Islet precursor cell (in vitro differentiated cells): ENCODE data around the gene PCDHA12.
"Not testable (repeated sequence)": the region's sequence is repeated elsewhere in the genome, so short reads cannot be mapped to it uniquely, and the experiment has no call there.

Source experiments
- DNase-seq: peaks from one replicate; pipeline ENCODE4 v3.0.0-alpha.2; 2018

The PCDHA12 gene

DNA sequence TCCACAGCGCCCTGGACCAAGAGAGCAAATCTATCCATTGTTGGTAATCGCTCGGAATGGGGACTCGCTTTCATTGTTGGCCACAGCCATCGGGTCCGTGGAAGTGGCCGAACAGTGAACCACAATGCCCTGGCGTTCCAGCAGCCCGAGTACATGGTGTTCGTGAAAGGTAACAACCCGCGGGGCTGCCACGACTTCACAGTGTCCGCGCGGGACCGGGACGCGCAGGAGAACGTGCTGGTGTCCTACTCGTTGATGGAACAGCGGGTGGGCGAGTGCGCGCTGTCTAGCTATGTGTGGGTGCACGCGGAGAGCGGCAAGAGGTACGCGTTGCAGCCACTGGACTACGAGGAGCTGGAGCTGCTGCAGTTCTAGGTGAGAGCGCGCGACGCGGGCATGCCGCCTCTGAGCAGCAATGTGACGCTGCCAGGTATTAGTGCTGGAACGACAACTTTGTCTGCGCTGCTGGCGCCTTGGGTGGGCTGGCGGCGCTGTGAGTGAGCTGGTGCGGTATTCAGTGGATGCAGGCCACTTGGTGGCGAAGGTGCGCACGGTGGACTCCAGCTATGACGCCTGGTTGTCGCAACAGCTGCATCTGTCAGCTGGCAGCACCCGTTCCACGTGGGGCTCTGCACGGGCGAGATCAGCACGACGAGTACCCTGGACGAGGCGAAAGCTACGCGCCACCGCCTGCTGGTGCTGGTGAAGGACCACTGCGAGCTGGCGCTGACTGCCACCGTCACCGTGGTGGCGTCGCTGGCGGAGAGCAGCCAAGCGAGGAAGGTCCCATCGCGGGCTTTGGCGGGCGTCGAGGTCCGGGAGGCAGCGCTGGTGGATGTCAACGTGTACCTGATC is 12.4 kb upstream of the PCDHA12 start:
- no peak for DNase-seq

- peak; percentile 67 for DNase-seq
These were observed 6.2 kb upstream of the PCDHA12 start, which contains the start of gene PCDHA11 for GRCh38 chr5:140868721-140869554. TSS of gene PCDHA11 (plus strand) at chr5:140868957. CDS start at chr5:140869104, 147 bp downstream.

- no peak for DNase-seq
These were observed 5.6 kb upstream of the PCDHA12 start for GRCh38 chr5:140869555-140869886.

DNA sequence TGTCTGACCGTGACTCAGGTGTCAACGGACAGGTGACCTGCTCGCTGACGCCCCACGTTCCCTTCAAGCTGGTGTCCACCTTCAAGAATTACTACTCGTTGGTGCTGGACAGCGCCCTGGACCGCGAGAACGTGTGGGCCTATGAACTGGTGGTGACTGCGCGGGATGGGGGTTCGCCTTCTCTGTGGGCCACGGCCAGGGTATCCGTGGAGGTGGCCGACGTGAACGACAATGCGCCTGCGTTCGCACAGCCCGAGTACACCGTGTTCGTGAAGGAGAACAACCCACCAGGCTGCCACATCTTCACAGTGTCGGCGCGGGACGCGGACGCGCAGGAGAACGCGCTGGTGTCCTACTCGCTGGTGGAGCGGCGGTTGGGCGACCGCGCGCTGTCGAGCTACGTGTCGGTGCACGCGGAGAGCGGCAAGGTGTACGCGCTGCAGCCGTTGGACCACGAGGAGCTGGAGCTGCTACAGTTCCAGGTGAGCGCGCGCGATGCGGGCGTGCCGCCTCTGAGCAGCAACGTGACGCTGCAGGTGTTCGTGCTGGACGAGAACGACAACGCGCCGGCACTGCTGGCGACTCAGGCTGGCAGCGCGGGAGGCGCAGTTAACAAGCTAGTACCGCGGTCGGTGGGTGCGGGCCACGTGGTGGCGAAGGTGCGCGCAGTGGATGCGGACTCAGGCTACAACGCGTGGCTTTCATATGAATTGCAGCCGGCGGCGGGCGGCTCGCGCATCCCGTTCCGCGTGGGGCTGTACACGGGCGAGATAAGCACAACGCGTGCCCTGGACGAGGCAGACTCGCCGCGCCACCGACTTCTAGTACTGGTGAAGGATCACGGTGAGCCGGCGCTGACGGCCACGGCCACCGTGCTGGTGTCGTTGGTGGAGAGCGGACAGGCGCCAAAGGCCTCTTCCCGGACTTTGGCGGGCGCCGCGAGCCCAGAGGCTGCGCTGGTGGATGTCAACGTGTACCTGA is 4.6 kb upstream of the PCDHA12 start:
- no peak for DNase-seq

DNA sequence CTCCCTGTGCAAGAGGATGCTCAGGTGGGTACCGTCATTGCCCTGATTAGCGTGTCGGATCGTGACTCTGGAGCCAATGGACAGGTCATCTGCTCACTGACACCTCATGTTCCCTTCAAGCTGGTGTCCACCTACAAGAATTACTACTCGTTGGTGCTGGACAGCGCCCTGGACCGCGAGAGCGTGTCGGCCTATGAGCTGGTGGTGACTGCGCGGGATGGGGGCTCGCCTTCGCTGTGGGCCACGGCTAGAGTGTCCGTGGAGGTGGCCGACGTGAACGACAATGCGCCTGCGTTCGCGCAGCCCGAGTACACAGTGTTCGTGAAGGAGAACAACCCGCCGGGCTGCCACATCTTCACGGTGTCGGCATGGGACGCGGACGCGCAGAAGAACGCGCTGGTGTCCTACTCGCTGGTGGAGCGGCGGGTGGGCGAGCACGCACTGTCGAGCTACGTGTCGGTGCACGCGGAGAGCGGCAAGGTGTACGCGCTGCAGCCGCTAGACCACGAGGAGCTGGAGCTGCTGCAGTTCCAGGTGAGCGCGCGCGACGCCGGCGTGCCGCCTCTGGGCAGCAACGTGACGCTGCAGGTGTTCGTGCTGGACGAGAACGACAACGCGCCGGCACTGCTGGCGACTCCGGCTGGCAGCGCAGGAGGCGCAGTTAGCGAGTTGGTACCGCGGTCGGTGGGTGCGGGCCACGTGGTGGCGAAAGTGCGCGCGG is 1.6 kb downstream of the PCDHA12 start:
- not testable (repeated sequence) for DNase-seq

GRCh38 chr5:140877262-140877581 is 2.1 kb downstream of the PCDHA12 start:
- no peak for DNase-seq

GRCh38 chr5:140881889-140882590 is 6.9 kb downstream of the PCDHA12 start, which contains the start of gene PCDHA13:
TSS of gene PCDHA13 (plus strand) at chr5:140882124. CDS start at chr5:140882269, 145 bp downstream.
- peak; percentile 58 for DNase-seq

GRCh38 chr5:140882591-140882899 is 7.4 kb downstream of the PCDHA12 start:
- peak; percentile 58 for DNase-seq

GRCh38 chr5:140883373-140883772 is 8.3 kb downstream of the PCDHA12 start:
- no peak for DNase-seq

DNA sequence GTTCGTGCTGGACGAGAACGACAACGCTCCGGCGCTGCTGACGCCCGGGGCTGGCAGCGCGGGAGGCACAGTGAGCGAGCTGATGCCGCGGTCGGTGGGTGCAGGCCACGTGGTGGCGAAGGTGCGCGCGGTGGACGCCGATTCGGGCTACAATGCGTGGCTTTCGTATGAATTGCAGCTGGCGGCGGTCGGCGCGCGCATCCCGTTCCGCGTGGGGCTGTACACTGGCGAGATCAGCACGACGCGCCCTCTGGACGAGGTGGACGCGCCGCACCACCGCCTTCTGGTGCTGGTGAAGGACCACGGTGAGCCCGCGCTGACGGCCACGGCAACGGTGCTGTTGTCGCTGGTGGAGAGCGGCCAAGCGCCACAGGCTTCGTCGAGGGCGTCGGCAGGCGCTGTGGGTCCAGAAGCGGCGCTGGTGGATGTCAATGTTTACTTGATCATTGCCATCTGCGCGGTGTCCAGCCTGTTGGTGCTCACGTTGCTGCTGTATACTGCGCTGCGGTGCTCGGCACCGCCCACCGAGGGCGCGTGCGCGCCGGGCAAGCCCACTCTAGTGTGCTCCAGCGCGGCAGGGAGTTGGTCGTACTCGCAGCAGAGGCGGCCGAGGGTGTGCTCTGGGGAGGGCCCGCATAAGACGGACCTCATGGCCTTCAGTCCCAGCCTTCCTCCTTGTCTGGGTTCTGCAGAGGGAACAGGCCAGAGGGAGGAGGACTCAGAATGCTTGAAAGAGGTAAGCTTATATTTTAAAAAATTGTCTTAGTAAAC is 9.0 kb downstream of the PCDHA12 start:
- no peak for DNase-seq

GRCh38 chr5:140916325-140916724 is 41.2 kb downstream of the PCDHA12 start:
- DNase-seq: no peak

DNA sequence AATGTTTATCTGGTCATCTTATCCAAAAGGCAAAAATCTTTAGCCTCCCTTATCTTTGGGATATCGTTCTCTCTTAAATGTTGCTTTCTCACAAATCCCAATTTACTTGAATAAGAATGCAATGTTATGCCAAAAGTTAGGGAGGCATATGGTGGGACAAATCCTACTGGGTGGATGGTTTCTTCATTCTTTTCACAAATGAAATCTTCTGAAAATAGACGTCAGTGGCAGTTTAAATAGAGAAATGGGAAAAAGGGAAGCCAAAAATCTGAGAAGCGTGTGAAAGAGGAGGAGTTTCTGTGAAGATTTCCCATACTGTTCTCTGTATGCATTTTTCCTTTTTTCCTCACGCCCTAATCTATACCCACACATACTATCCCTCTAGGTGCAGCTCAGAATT is 48.5 kb downstream of the PCDHA12 start:
- DNase-seq: no peak

- DNase-seq: no peak
These were observed 50.8 kb downstream of the PCDHA12 start, which contains the start of gene PCDHAC1 for GRCh38 chr5:140925806-140926442. TSS of gene PCDHAC1 (plus strand) at chr5:140926299. CDS start at chr5:140926893, 594 bp downstream.

DNA sequence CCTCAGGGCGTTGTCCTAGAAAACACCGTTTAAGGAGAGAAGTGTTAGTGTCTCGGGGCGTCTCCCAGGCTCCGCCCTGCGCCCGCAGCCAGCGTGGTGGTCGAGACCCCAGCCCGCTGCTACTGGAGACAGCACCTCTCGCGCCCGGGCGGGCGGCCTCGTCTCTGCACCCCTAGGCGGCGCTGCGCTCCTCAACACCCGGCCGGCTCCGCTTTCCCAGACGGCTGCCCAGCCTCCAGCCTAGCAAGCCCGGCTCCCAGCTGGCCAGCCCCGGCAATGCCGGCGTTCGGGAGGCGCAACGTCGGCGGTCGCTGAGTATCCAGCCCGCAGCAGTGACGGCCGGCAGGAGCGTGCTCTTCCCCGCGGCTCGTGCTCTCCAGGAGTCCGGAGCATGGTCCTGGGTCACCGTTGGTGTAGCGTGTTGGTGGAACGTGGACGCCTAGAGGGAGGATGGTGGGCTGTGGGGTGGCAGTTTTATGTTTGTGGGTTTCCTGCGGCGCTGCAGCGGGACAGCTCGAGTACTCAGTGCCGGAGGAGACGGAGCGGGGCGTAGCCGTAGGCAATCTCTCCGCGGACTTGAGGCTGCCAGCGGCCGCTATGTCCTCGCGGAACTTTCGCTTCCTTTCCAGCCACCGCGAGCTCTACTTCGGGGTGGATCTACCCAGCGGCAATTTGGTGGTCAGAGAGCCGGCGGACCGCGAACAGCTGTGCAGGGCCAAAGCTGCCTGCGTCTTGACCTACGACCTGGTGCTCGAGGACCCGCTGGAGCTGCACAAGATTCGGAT is 51.5 kb downstream of the PCDHA12 start:
- DNase-seq: peak; percentile 98

GRCh38 chr5:140927228-140927573 is 52.1 kb downstream of the PCDHA12 start:
- DNase-seq: peak; percentile 72
